ENCODE measurements around the gene CASP14.
A peak's percentile ranks its signal among the peaks of the same experiment; 100 is the strongest.
"Not testable (repeated sequence)": the region's sequence is repeated elsewhere in the genome, so short reads cannot be mapped to it uniquely, and the experiment has no call there.

CASP14 gene

GRCh38 chr19:15072930-15073647 is 23.8 kb downstream of the CASP14 start:
- DNase-seq (ENCODE audit: low read depth) = no peak

GRCh38 chr19:15074371-15074770 is 25.1 kb downstream of the CASP14 start:
- no peak for DNase-seq (ENCODE audit: low read depth)

GRCh38 chr19:15075806-15076205 is 26.5 kb downstream of the CASP14 start:
- no peak for DNase-seq (ENCODE audit: low read depth)

GRCh38 chr19:15080002-15080401 is 30.7 kb downstream of the CASP14 start:
- DNase-seq (ENCODE audit: low read depth) = not testable (repeated sequence)

- DNase-seq (ENCODE audit: low read depth) = no peak
These were observed 32.6 kb downstream of the CASP14 start, which contains the start of gene OR1I1 for GRCh38 chr19:15081911-15082310. OR1I1 (plus strand) TSS chr19:15082211; CDS start chr19:15087066, 4,855 bp downstream.

- DNase-seq (ENCODE audit: low read depth) = no peak
These were observed 37.9 kb downstream of the CASP14 start for GRCh38 chr19:15087182-15087581.

- no peak for DNase-seq (ENCODE audit: low read depth)
These were observed 42.9 kb downstream of the CASP14 start for GRCh38 chr19:15091918-15092753.

- DNase-seq (ENCODE audit: low read depth) = no peak
These were observed 43.7 kb downstream of the CASP14 start for GRCh38 chr19:15093001-15093400.

- DNase-seq (ENCODE audit: low read depth) = no peak
These were observed 46.9 kb downstream of the CASP14 start for GRCh38 chr19:15096223-15096622.

GRCh38 chr19:15097980-15098379 is 48.7 kb downstream of the CASP14 start:
- not testable (repeated sequence) for DNase-seq (ENCODE audit: low read depth)

- no peak for DNase-seq (ENCODE audit: low read depth)
These were observed 49.2 kb downstream of the CASP14 start for GRCh38 chr19:15098460-15098859.

GRCh38 chr19:15099017-15099582 is 49.8 kb downstream of the CASP14 start:
- DNase-seq (ENCODE audit: low read depth) = no peak

GRCh38 chr19:15101479-15102082 is 52.3 kb downstream of the CASP14 start:
- peak; percentile 26 for DNase-seq (ENCODE audit: low read depth)

GRCh38 chr19:15104003-15104402 is 54.7 kb downstream of the CASP14 start:
- DNase-seq (ENCODE audit: low read depth) = no peak

- DNase-seq (ENCODE audit: low read depth) = no peak
These were observed 55.1 kb downstream of the CASP14 start for GRCh38 chr19:15104411-15104810.

GRCh38 chr19:15105044-15105443 is 55.8 kb downstream of the CASP14 start:
- no peak for DNase-seq (ENCODE audit: low read depth)

GRCh38 chr19:15107061-15108010 is 58.1 kb downstream of the CASP14 start, which contains the start of gene SYDE1:
SYDE1 (plus strand) TSS chr19:15107401; CDS start chr19:15107434, 33 bp downstream.
- no peak for DNase-seq (ENCODE audit: low read depth)

Data from stimulated activated CD8-positive, alpha-beta memory T cell treated with anti-CD3 and anti-CD28 coated beads, Interleukin-7, amount 100 ng/mL, for 24 hours (primary cell).